ENCODE measurements around the gene NTSR1.
"Not testable (repeated sequence)": the region's sequence is repeated elsewhere in the genome, so short reads cannot be mapped to it uniquely, and the experiment has no call there.

Gene NTSR1

GRCh38 chr20:62674370-62674769 lies 34.3 kb upstream of the NTSR1 start:
- DNase-seq (ENCODE audit: low read depth, low spot score): no peak

DNA sequence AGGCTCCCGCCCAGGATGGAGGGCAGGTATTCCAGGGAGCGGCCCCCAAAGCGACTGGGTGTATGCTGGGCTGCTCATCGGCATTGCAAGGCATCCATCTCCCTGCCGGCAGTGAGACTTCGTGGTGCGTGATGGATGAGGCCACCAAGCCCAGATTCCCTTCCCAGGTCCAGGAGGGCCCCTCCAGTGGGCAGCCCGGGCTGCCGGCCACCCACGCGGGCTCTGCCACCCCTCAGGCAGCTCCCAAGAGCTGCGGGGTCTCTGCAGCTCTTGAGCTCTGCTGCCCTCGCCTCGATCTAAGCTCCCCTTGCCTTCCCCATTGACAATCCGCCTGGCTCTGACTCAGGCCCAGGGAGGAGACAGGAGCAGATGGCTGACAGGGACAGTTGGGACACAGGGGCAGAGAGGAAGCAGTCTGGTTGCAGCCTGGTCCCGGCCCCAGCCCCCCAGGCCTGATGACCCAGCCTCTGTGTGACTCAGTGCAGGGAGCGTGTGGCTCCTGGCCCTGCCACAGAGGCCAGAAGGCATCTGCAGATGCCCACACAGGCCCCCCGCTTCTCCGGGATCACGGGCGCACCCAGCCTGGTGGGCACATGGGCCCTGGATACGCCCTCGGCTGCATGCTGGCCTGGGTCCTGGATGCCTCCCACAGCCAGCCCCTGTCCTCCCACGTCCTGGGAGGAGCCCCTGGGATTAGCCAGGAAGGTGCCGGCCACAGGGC lies 33.3 kb upstream of the NTSR1 start:
- DNase-seq (ENCODE audit: low read depth, low spot score): no peak

DNA sequence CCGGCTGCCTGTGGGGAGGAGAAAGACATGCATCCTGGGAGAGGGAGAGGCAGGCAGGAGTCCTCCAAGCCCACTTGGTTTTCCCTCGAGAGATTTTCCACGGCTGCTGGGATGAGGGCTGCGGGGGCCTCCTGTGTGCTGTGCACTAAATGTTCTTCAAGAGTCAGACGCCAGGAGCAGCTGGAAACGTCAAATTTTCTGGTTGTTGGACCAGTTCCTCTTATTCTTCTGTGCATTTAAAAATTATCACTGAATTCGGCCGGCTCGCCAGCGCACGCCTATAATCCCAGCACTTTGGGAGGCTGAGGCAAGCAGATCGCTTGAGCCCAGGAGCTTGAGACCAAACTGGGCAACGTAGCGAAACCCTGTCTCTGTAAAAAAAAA lies 32.8 kb upstream of the NTSR1 start:
- no peak for DNase-seq (ENCODE audit: low read depth, low spot score)

DNA sequence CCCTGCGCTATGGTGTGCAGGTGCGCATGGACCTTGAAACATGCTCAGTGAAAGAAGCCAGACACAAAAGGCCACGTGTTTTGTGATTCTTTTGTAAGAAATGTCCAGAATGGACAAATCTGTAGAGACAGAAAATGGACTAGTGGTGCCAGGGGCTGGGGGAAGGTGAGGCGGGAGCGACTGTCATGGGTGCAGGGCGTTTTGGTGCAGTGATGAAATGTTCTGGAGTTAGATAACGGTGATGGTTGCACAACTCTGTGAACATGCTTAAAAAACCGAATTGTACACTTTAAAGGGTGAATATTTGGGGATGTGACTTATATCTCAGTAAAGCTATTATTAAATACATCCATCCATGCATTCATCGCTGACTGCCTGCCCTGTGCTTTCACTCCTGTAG lies 31.7 kb upstream of the NTSR1 start:
- no peak for DNase-seq (ENCODE audit: low read depth, low spot score)

DNA sequence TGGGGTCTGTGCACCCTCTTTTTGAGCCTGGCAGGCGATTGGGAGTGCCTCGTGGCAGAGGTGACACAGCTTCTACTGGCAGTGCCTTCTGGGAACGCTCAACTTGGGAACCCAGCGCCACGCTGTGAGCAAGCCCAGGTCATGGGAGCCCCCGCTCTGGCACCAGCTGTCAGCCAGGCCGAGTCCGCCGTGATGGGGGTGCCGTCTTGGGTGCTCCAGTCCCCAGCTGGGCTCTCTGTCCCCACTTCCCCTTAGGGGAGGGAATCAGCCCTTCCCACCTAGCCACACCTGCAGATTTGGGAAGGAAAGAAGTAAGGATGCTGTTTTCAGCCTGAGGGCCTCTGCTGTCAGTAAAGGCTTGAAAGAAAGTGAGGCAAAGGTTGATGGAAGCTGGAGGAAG lies 31.0 kb upstream of the NTSR1 start:
- no peak for DNase-seq (ENCODE audit: low read depth, low spot score)

- no peak for DNase-seq (ENCODE audit: low read depth, low spot score)
Observed at GRCh38 chr20:62678553-62678952, 30.1 kb upstream of the NTSR1 start.

GRCh38 chr20:62679978-62680589 lies 28.6 kb upstream of the NTSR1 start:
- DNase-seq (ENCODE audit: low read depth, low spot score): no peak

DNA sequence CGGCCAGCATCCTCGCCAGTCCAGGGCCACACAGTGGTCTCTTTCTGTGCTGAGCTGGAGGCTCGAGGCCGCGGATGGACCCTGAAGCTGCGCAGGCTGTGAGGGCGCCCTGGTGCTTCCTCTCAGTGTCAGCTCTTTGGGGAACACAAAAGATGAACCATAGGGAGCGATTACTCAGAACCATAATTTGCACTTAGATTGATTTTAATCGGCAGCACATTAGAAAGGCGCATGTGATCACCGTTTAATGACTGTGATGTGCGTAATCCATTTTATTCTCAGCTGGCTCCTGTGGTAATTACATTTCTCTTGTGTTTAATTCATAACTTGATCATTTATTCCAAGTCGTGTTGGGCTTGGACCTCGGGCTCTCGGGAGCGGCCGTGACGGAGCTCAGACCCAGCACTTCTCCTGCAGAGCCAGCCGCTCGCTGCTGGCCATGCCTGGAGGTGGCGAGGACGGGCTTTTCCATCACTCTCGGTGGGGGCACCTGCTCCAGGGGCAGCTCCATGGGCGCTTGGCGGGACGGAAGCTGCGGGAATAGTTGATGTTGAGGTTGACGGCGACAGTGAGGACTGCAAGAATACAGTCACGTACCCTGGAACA lies 25.6 kb upstream of the NTSR1 start:
- DNase-seq (ENCODE audit: low read depth, low spot score): no peak

- not testable (repeated sequence) for DNase-seq (ENCODE audit: low read depth, low spot score)
Observed at GRCh38 chr20:62683660-62684322, 24.8 kb upstream of the NTSR1 start.

DNA sequence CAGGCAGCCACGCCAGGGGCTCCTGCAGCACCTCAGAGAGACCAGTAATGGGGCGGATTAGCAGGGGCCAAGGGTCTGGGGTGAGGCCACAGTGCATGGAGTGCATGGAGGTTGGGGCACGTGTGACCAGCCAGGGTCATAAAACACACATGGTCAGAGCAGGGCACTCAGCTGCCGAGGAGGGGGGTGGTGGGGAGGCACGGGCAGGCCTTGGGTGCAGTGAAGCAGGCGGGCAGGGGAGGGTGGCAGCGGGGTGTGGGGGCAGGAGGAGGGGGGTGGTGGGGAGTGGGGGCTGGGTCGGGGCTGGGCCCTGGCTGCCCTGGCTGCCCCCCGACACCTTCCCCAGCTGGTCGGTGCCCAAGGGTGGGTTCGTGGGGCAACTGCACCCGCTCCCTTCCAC lies 23.7 kb upstream of the NTSR1 start:
- DNase-seq (ENCODE audit: low read depth, low spot score): no peak

DNA sequence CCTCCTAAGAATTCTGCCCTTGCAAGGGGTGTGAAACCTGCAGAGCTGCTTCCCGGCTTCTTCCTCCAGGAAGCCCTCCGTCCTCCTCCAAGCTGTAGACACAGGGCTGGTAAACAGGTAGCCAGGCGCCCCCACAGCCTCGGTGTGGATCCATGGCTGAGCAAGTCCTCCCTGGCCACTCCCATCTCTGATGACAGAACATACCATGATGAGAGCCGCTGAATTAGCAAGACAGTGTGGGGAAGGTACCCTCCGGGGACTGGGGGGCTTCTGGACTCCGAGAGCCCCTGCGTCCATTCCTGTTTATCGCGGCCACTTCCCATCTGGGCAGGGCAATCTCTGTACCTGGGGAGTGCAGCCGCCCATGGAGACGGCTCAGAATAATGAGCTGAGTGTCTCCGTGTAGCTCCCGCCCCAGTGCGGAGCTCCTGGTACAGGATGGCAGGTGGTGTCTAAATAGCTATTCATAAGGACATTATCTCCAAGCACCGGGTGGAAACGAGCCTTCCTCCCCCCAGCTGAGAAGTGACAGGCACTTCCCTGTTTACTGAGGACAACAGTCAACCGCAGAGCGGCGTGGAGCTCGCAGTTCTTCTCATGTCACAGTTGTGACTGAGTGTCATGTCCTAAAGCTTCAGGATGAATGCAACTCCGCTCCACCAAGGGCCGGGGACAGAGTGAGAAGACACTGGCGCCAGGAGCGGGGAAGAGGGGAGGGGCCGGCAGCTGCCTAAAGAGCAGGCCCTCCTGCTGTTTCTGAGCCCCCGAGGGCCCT lies 22.7 kb upstream of the NTSR1 start:
- no peak for DNase-seq (ENCODE audit: low read depth, low spot score)

DNA sequence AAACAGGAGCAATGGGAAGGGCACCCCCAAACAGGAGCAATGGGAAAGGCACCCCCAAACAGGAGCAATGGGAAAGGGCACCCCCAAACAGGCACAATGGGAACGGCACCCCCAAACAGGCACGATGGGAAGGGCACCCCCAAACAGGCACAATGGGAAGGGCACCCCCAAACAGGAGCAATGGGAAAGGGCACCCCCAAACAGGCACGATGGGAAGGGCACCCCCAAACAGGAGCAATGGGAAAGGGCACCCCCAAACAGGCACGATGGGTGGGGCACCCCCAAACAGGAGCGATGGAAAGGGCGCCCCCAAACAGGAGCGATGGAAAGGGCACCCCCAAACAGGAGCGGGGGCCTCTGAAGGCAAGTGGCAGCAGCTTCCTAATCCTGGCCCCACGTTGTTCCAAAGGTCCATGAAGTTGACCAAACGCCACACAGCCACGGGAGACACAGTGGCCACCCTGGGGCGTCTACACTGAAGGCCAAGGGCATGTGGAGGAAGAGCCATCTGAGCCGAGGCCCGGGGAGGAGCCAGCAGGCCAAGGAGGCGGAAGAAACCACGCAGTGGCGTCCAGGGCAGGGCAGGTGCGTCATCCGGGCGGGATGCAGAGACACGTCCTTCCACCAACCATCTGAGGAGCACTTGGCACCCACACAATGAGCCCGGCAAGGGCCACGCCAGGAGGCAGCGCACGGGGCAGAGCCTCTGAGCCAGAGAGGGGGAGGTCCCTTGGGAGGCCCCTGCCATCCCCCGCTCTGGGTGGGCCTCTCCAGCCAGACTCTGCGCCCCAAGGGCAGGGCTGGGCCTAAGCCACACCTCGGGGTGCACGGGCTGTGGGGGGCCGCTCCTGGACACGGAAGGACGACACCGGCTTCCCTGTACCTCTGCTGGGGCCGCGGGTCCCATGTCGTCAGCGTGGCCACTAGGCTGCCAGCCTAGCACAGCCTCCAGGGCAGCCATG lies 21.5 kb upstream of the NTSR1 start:
- no peak for DNase-seq (ENCODE audit: low read depth, low spot score)

DNA sequence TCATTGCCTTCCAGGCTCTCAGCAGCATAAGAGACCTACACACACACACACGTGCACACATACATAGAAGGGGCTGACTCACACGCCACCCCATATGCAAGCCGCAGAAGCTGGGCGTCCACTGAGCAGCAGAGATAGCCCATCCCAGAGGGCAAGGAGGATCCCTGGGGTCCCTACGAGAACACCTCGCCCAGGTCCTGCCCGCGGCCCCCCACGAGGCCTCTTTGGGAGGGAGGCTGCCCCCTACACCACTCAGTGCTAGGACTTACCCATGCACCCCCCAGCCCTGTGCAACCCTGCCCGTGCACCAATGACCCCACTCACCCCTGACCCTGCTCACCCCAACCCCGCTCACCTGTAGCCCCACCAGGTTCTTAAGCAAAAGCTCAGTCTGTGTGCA lies 20.6 kb upstream of the NTSR1 start:
- DNase-seq (ENCODE audit: low read depth, low spot score): no peak

DNA sequence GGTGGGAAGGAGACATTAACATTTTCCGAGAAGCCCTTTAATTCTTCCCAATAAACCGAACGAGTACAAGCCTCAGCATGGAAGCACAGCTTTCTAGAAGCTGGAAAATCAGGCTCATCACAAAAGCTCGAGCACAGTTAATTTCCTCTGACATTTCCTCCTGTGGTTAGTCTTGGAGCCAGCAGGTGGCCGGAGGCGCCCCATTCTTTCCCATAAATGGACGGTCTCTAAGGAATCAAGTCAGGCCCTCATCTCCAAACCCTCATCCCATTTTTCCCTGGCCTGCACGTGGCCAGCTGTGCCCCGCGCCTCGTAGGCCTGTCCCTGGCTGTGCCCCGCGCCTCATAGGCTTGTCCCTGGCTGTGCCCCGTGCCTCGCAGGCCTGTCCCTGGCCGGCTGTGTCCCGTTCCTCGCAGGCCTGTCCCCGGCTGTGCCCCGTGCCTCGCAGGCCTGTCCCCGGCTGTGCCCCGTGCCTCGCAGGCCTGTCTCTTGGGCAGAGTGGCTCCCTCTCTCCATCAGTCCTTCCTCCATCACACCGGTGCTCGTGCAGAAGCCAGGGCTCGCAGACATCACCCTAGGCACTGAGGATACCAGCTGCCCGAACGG lies 19.7 kb upstream of the NTSR1 start:
- DNase-seq (ENCODE audit: low read depth, low spot score): peak; percentile 16

DNA sequence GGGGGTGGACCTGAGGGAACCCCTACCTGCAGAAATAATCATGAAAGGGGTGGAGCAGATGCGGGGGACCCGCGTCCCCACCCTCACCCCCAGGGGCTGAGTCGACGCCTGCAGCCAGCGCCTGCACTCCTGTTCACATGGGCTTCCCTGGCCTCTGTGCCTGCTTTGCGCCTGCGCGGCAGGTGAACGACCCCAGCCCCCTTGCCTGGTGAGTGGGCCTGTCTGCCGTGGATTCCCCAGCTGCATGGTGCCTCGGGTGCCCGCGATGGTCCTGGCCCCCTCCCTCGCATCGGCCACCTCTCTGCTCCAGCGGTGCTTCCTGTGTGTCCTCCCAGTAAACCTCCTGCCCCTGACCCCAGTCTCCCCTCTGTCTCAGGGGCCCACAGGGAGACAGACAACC lies 18.8 kb upstream of the NTSR1 start:
- no peak for DNase-seq (ENCODE audit: low read depth, low spot score)

- DNase-seq (ENCODE audit: low read depth, low spot score): no peak
Observed at GRCh38 chr20:62690261-62690820, 18.3 kb upstream of the NTSR1 start.

GRCh38 chr20:62691487-62691886 lies 17.1 kb upstream of the NTSR1 start:
- no peak for DNase-seq (ENCODE audit: low read depth, low spot score)

DNA sequence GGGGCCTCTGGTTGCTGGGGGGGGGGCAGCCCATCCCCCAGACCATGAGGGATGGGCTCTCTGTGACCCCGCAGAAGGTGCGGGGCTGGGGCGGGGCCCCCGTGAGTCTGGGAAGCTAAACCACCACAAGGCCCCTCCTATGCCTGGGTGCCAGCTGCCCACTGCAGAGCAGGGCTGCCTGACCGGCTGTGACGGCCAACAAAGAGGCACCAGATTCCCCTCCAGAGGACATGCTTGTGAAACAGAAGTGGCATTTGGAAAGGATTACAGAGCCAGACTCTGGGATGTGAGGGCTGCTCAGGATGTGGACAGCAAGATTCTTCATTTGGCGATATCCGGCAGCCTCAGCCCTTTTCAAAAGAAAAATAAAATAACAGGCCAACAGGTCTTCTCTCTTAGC lies 16.5 kb upstream of the NTSR1 start:
- DNase-seq (ENCODE audit: low read depth, low spot score): no peak

- no peak for DNase-seq (ENCODE audit: low read depth, low spot score)
Observed at GRCh38 chr20:62692801-62693523, 15.7 kb upstream of the NTSR1 start.
